ENCODE measurements around the gene FHAD1. TPM values are rescaled to one million over a fixed set of nuclear protein-coding genes. Genes with fewer than 3 reads are reported as not detected.

The FHAD1 gene
- polyA plus RNA-seq, 1 of the 3 experiments (the other 2 are of a cell fraction), result 0.48 TPM

DNA sequence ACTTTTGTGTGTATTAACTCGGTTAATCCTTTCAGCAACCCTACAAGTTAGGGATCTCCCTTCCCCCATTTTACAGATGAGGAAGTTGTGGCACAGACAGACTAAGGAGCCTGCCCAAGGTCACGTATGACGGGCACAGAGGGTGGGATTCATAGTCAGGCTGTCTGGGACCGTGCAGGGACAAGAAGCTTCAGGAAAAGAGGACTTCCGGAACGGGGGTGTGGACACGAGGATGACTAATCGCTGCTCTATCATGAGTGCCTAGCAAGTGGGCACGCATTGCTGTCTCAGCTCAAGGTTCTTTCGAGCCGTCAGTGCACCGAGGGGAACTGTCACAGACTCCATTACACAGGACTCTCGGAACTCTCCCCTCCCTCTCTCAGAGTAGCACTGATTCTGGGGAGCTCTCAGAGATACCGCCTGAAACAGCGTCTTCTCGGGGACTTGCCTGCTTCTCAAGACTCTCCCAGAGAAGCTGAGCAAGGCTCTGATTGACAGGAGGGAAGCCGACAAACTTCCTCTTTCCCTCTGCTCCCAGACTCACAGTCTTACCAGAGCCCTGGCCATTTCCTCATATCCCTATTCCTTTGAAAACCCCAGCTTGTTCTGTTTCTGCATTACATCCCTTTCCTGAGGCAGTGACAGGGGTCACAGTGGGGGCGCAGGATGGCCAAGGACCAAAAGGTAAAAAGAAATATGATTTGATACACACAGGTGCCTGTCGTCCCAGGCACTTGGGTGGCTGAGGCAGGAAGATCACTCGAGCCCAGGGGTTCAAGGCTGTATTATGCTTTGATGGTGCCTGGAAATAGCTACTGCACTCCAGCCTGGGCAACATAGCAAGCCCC lies 14.4 kb downstream of the FHAD1 start:
- no peak overlapping the region for H3K27ac ChIP-seq (ENCODE audit: low read depth in 2 of 2, low read length in 1 of 2)
- H3K4me2 ChIP-seq, result no peak overlapping the region
- CTCF ChIA-PET, result interaction anchor here (1.1 to 3.7 kb wide), 5 partner anchors 10 to 215 kb away, joined by 3 to 21 read pairs (median 7); partner anchors contain the start of gene TMEM51
- H4K20me1 ChIP-seq (ENCODE audit: insufficient read depth), result no peaks in the 10 kb centered on the region
- TF ChIP-seq, protein P1, sequence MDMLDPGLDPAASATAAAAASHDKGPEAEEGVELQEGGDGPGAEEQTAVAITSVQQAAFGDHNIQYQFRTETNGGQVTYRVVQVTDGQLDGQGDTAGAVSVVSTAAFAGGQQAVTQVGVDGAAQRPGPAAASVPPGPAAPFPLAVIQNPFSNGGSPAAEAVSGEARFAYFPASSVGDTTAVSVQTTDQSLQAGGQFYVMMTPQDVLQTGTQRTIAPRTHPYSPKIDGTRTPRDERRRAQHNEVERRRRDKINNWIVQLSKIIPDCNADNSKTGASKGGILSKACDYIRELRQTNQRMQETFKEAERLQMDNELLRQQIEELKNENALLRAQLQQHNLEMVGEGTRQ (IDR thresholded peaks at IDR 0.05; ENCODE audit: borderline replicate concordance, low read depth, low read length), result no peak
- TF ChIP-seq FOSL2 (IDR thresholded peaks at IDR 0.05; ENCODE audit: borderline replicate concordance, low read depth) (no peak), EP300 (IDR thresholded peaks at IDR 0.05; ENCODE audit: borderline replicate concordance in 1 of 2, low read depth in 1 of 2, low read length in 1 of 2) (no peak)
- H3F3A ChIP-seq (replicated peaks; ENCODE audit: insufficient read depth), result no peaks in the 10 kb centered on the region
- H3K27me3 ChIP-seq (ENCODE audit: insufficient read depth), result no peaks in the 10 kb centered on the region
- no peak for DNase-seq
- H3K9ac ChIP-seq, result no peak overlapping the region
- WGBS (ENCODE audit: low lambda C conversion rate), result 89% methylated on average over 20 of the region's 20 CpGs
- H3K4me3 ChIP-seq (ENCODE audit: low read depth in 2 of 2, low read length in 1 of 2), result no peak overlapping the region
- no peaks in the 10 kb centered on the region; a peak in 1 of 4 replicates for H3K4me1 ChIP-seq (ENCODE audit: control insufficient read depth in 1 of 2, insufficient read depth in 2 of 2, low read depth in 1 of 2, low read length in 1 of 2)
- H3K79me2 ChIP-seq (ENCODE audit: insufficient read depth), result no peaks in the 10 kb centered on the region
- no peak overlapping the region for H2AFZ ChIP-seq (ENCODE audit: low read depth)
- H3K9me2 ChIP-seq, result no peaks in the 10 kb centered on the region
- H3K36me3 ChIP-seq (replicated peaks in 1 of 2; ENCODE audit: control insufficient read depth in 1 of 2, insufficient read depth in 2 of 2, low read length in 1 of 2), result no peaks in the 10 kb centered on the region
- H3K9me3 ChIP-seq, result peaks cover 8% of the 10 kb centered on the region; the same call in 1 of the 2 replicates
- POLR2A ChIA-PET, result no interaction called here

DNA sequence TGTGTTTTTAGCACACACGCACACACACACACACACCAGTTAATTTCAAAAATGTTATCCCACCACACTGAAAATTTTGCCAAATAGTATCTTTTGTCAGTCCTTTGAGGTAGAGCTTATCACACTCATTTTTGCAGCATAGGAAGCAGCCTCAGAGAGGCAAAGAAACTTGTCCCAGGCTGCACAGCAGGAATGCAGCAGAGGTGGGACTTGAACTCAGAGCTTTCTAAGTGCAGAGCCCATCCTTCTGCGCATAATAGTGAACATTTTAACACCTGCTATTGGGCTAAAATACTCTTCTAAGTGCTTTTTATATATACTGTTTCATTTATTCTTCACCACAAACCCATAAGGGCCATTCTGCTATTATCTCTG lies 15.0 kb downstream of the FHAD1 start:
- peaks cover 8% of the 10 kb centered on the region; the same call in 1 of the 2 replicates for H3K9me3 ChIP-seq
- H4K20me1 ChIP-seq (ENCODE audit: insufficient read depth), result no peaks in the 10 kb centered on the region
- H2AFZ ChIP-seq (ENCODE audit: low read depth), result no peak overlapping the region
- 100% methylated on average over 2 of the region's 2 CpGs for WGBS (ENCODE audit: low lambda C conversion rate)
- H3K36me3 ChIP-seq (replicated peaks in 1 of 2; ENCODE audit: control insufficient read depth in 1 of 2, insufficient read depth in 2 of 2, low read length in 1 of 2), result no peaks in the 10 kb centered on the region
- H3K9me2 ChIP-seq, result no peaks in the 10 kb centered on the region
- POLR2A ChIA-PET, result no interaction called here
- no peaks in the 10 kb centered on the region for H3K79me2 ChIP-seq (ENCODE audit: insufficient read depth)
- no peak for DNase-seq
- no peak overlapping the region for H3K27ac ChIP-seq (ENCODE audit: low read depth in 2 of 2, low read length in 1 of 2)
- H3K4me3 ChIP-seq (ENCODE audit: low read depth in 2 of 2, low read length in 1 of 2), result no peak overlapping the region
- H3K27me3 ChIP-seq (ENCODE audit: insufficient read depth), result no peaks in the 10 kb centered on the region
- CTCF ChIA-PET, result interaction anchor here (1.1 to 3.7 kb wide), 5 partner anchors 10 to 215 kb away, joined by 3 to 21 read pairs (median 7); partner anchors contain the start of gene TMEM51
- no peak overlapping the region for H3K9ac ChIP-seq
- H3K4me1 ChIP-seq (ENCODE audit: control insufficient read depth in 1 of 2, insufficient read depth in 2 of 2, low read depth in 1 of 2, low read length in 1 of 2), result no peaks in the 10 kb centered on the region; a peak in 1 of 4 replicates
- H3F3A ChIP-seq (replicated peaks; ENCODE audit: insufficient read depth), result no peaks in the 10 kb centered on the region
- H3K4me2 ChIP-seq, result no peak overlapping the region
- no peak for TF ChIP-seq SMC3 (IDR thresholded peaks at IDR 0.05; ENCODE audit: low read depth, low read length)
- TF ChIP-seq IRF3 (IDR thresholded peaks at IDR 0.05; ENCODE audit: low read depth, low read length), result no peak
- no peak for TF ChIP-seq PBX3 (IDR thresholded peaks at IDR 0.05)
- no peak for TF ChIP-seq FOXJ3 (CRISPR knock-in tag; IDR thresholded peaks at IDR 0.05)
- TF ChIP-seq GATA2 (CRISPR knock-in tag; IDR thresholded peaks at IDR 0.05), result no peak
- no peak for TF ChIP-seq NFIC (IDR thresholded peaks at IDR 0.05; ENCODE audit: borderline replicate concordance)
- no peak for TF ChIP-seq SIN3A (IDR thresholded peaks at IDR 0.05; ENCODE audit: borderline replicate concordance, low read depth, low read length)
- no peak for TF ChIP-seq EP300 (IDR thresholded peaks at IDR 0.05; ENCODE audit: borderline replicate concordance in 1 of 2, low read depth in 1 of 2, low read length in 1 of 2)
- no peak for TF ChIP-seq RXRA (IDR thresholded peaks at IDR 0.05; ENCODE audit: borderline replicate concordance, low read depth)
- TF ChIP-seq TEAD4 (IDR thresholded peaks at IDR 0.05; ENCODE audit: borderline replicate concordance, insufficient read depth), result no peak
- no peak for TF ChIP-seq YY1 (IDR thresholded peaks at IDR 0.05; ENCODE audit: low read depth)
- TF ChIP-seq, protein P2, sequence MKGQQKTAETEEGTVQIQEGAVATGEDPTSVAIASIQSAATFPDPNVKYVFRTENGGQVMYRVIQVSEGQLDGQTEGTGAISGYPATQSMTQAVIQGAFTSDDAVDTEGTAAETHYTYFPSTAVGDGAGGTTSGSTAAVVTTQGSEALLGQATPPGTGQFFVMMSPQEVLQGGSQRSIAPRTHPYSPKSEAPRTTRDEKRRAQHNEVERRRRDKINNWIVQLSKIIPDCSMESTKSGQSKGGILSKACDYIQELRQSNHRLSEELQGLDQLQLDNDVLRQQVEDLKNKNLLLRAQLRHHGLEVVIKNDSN (IDR thresholded peaks at IDR 0.05; ENCODE audit: borderline replicate concordance, low read depth), result no peak
- no peak for TF ChIP-seq TAF1 (IDR thresholded peaks at IDR 0.05; ENCODE audit: borderline replicate concordance, low read depth, low read length)
- TF ChIP-seq JUND (IDR thresholded peaks at IDR 0.05), result no peak
- TF ChIP-seq CHD2 (IDR thresholded peaks at IDR 0.05; ENCODE audit: low read length, partially characterized antibody), result no peak
- TF ChIP-seq, protein P1 (IDR thresholded peaks at IDR 0.05; ENCODE audit: borderline replicate concordance, low read depth, low read length), result no peak
- no peak for TF ChIP-seq RAD21 (IDR thresholded peaks at IDR 0.05; ENCODE audit: low read length)
- TF ChIP-seq CTCF (IDR thresholded peaks at IDR 0.05), result no peak

Measured in SK-N-SH (cell line).